Stimulated activated naive CD8-positive, alpha-beta T cell treated with anti-CD3 and anti-CD28 coated beads, Interleukin-15, amount 100 ng/mL, for 72 hours (primary cell): Measurements from ENCODE around the gene SLC39A11.

Experiments
- ATAC-seq: fragments of 150-1000 bp; cut with Tn5 transposase; 2 replicates; pipeline ENCODE4 v1.10.0; 2021; ENCODE audit warnings: mild to moderate bottlenecking, moderate library complexity
- DNase-seq, 2 donors: peaks; one replicate each; pipeline ENCODE4 v3.0.0; 2021 to 2022
- H3K27ac Mint-ChIP-seq, 2 donors: one replicate each; pipeline ENCODE4 v1.8.0; 2022; ENCODE audit warnings: mild to moderate bottlenecking in 2 of 2, mixed read lengths in 2 of 2, moderate library complexity in 2 of 2
- H3K27me3 Mint-ChIP-seq: one replicate; pipeline ENCODE4 v1.8.0; 2022; ENCODE audit warnings: mixed read lengths
- H3K4me1 Mint-ChIP-seq: one replicate; pipeline ENCODE4 v1.8.0; 2022; ENCODE audit warnings: mild to moderate bottlenecking, mixed read lengths
- H3K4me3 Mint-ChIP-seq, 2 donors: one replicate each; pipeline ENCODE4 v1.8.0; 2022; ENCODE audit warnings: mild to moderate bottlenecking in 2 of 2, mixed read lengths in 2 of 2, moderate library complexity in 1 of 2
- H3K9me3 Mint-ChIP-seq, 2 donors: one replicate each; pipeline ENCODE4 v1.8.0; 2022; ENCODE audit warnings: mixed read lengths in 2 of 2

Gene SLC39A11

GRCh38 chr17:72876413-72876812 is 216.1 kb downstream of the SLC39A11 start:
- no peak for ATAC-seq
- no peak for DNase-seq
- Mint-ChIP-seq H3K27me3 (no peaks in the 10 kb centered on the region), H3K9me3 (peaks cover 41 to 68% of the 10 kb centered on the region in 2 donors), H3K4me3 (no peak overlapping the region), H3K4me1 (no peaks in the 10 kb centered on the region), H3K27ac (no peak overlapping the region)

GRCh38 chr17:72875361-72875760 is 217.1 kb downstream of the SLC39A11 start:
- Mint-ChIP-seq H3K4me1 (no peaks in the 10 kb centered on the region), H3K4me3 (no peak overlapping the region), H3K27ac (no peak overlapping the region), H3K9me3 (peaks cover 39 to 65% of the 10 kb centered on the region in 2 donors), H3K27me3 (no peaks in the 10 kb centered on the region)
- DNase-seq: no peak
- no peak for ATAC-seq

GRCh38 chr17:72872396-72872795 is 220.1 kb downstream of the SLC39A11 start:
- peaks cover 19 to 40% of the 10 kb centered on the region in 2 donors for H3K9me3 Mint-ChIP-seq
- no peak for ATAC-seq

DNA sequence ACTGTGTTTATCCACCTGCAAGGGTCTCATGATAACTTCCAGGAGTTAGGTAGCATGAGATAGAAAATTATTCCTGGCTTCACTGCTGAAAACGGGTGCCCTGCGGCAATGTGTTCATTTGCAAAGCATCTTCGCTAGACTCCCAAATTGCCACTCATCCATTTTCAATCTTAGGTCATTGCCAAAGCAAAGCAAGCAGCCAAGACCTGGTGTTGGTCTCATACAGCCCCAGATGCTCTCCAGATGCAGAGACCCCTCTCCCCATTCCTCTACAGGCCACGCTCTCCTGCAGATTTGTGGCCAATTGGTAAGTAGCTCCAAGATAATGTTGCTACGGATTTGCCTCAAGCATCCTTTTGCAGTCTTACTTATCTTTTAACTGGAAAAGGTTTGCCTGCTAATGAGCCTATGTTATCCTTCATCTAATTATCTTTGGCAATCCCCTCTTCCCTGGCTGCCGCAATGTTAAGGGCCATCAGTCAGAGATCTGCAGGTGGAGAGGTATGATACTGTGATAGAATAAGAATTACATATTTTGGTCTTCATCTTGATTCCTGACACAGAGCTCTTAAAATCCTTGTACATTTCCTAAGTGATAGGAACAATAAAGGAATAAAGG is 222.0 kb downstream of the SLC39A11 start:
- peaks cover 24% of the 10 kb centered on the region for H3K4me1 Mint-ChIP-seq
- no peaks in the 10 kb centered on the region for H3K27me3 Mint-ChIP-seq
- H3K9me3 Mint-ChIP-seq: peaks cover 13 to 27% of the 10 kb centered on the region in 2 donors
- no peak for DNase-seq
- H3K4me3 Mint-ChIP-seq: no peak overlapping the region
- no peak overlapping the region for H3K27ac Mint-ChIP-seq
- no peak for ATAC-seq

More at GRCh38 chr17:72872396-72872795, 220.1 kb downstream of the SLC39A11 start:
- H3K4me1 Mint-ChIP-seq: peaks cover 8% of the 10 kb centered on the region
- H3K27ac Mint-ChIP-seq: no peak overlapping the region
- no peaks in the 10 kb centered on the region for H3K27me3 Mint-ChIP-seq
- no peak for DNase-seq
- no peak overlapping the region for H3K4me3 Mint-ChIP-seq

DNA sequence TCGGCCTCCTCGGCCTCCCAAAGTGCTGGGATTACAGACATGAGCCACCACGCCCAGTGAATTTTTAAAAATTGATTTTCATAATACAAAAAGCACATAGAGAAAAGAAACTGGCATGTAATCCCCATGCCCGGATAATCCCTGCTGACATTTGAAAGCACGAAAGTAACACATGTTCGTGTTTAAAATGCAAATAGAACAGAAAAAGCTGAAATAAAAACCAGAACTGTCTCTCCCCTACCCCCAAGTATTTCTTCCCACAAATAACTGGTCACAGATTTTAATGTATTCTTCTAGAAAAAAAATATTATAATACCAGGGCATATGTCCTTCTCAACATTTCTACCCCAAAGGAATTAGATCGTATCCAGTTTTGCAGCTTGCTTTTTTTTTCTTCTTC is 222.9 kb downstream of the SLC39A11 start:
- peaks cover 8 to 19% of the 10 kb centered on the region in 2 donors for H3K9me3 Mint-ChIP-seq
- no peak overlapping the region for H3K4me3 Mint-ChIP-seq
- ATAC-seq (no peak), DNase-seq (no peak)
- H3K27ac Mint-ChIP-seq: no peak overlapping the region
- no peaks in the 10 kb centered on the region for H3K27me3 Mint-ChIP-seq
- H3K4me1 Mint-ChIP-seq: peaks cover 32% of the 10 kb centered on the region

DNA sequence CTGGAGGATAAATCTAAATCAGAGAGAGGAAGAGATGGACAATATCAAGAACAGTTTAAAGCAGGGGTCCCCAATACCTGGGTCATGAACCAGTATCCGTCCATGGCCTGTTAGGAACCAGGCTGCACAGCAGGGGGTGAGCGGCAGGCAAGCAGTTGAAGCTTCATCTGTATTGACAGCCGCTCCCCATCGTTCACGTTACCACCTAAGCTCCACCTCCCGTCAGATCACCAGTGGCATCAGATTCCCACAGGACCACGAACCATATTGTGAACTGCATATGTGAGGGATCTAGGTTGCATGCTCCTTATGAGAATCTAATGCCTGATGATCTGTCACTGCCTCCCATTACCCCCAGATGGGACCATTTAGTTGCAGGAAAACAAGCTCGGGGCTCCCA is 226.5 kb downstream of the SLC39A11 start:
- H3K27me3 Mint-ChIP-seq: no peaks in the 10 kb centered on the region
- H3K9me3 Mint-ChIP-seq: peaks cover 0 to 7% of the 10 kb centered on the region in 2 donors
- peaks cover 53% of the 10 kb centered on the region for H3K4me1 Mint-ChIP-seq
- no peak overlapping the region for H3K27ac Mint-ChIP-seq
- no peak for ATAC-seq
- no peak overlapping the region for H3K4me3 Mint-ChIP-seq
- DNase-seq: no peak

DNA sequence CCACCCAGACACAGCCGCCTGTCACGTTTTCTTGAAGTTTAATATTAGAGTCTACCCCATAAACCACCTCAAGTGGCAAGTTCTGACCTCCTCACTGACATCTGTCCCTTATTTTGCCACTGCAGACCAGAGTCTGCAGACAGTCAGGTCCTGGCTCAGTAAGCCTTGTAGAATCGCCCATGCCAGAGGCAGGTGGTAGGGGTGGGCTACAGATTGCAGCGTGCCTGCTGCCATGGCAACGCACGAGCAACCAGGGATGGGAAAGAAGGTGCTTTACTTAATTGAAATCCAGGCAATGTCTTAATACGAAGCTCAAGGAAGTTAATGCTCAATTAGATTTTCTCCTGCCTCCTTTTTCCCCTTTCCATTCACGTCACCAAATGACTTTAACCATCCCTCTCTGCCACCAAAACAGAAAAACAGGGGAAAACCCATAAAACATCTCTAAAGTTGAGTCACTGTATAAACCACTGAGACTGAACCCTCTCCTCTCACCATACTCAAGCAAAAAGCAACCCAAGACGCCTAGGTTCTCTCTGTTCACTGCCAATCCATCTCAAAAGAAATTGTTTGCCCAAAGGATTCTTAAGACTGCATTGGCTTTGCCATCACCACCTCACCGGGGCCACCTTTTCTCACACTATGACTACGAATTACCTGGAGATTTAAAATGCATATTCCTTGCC is 228.8 kb downstream of the SLC39A11 start:
- Mint-ChIP-seq H3K27me3 (no peaks in the 10 kb centered on the region), H3K9me3 (peaks cover 0 to 7% of the 10 kb centered on the region in 2 donors), H3K27ac (peak overlapping the region in 1 of 2 donors; percentile 94), H3K4me1 (peaks cover 53% of the 10 kb centered on the region), H3K4me3 (peak overlapping the region in 1 of 2 donors; percentile 14)
- ATAC-seq: peak; percentile 96
- DNase-seq: peak in 1 of 2 donors; percentile 12

DNA sequence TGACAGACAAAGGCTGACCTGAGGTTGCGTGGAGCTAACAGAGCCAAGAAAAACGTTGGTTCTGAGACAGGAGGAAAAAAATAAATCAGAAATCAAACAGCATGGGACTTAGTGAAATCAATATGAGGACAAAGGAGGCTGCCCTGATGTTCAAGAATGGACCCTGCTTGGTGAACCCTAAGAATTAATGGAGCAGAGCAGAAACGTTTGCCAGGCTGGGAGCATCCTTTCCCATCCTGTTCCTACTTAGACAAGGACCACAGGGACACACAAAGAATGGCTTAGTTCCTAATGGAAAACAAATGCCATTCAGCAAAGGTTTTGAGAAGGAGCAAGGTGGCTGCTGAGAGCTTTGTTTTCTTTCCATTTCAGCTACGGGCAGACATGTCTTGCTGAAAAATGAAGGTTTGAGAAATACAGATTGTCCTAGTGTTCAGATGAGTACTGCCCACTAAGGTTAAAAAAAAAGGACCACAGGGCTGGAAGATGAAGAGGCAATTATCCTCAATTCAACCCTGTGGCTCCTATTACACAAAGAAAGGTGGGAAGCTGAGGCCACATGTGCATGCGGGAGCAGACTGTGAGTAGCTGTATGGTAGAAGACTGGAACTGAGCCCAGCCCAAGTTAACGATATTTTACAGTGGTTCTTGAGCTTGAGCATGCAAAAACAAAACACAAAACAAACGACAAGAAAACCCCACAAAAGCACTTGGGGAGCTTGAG is 230.1 kb downstream of the SLC39A11 start:
- Mint-ChIP-seq H3K27ac (no peak overlapping the region), H3K27me3 (no peaks in the 10 kb centered on the region), H3K4me1 (peaks cover 46% of the 10 kb centered on the region), H3K9me3 (peaks cover 0 to 7% of the 10 kb centered on the region in 2 donors), H3K4me3 (no peak overlapping the region)
- ATAC-seq (no peak), DNase-seq (no peak)

DNA sequence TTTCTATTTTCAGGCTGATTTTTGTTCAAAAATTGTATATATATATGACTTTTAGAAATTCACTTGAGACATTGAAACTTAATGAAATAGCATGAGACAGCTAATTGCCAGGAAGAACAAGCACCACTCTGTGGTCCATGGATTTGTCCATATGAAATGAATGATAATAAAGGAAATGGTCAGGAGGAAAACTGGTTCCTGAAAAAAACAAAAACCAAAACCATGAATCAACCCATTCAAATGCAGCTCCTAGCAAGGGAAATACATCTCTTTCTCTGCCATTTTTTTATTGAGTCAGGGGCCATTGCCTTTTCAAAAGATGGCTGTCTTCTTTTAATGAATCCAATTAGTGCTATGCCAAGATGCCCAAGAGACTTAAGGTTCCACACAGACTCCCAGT is 230.7 kb downstream of the SLC39A11 start:
- no peak overlapping the region for H3K4me3 Mint-ChIP-seq
- peaks cover 41% of the 10 kb centered on the region for H3K4me1 Mint-ChIP-seq
- no peak overlapping the region for H3K27ac Mint-ChIP-seq
- no peaks in the 10 kb centered on the region for H3K27me3 Mint-ChIP-seq
- DNase-seq (no peak), ATAC-seq (no peak)
- H3K9me3 Mint-ChIP-seq: peaks cover 0 to 4% of the 10 kb centered on the region in 2 donors

- peak; percentile 46 for ATAC-seq
- Mint-ChIP-seq H3K27me3 (no peaks in the 10 kb centered on the region), H3K9me3 (no peaks in the 10 kb centered on the region), H3K27ac (peak overlapping the region in 1 of 2 donors; percentile 76), H3K4me3 (no peak overlapping the region), H3K4me1 (peaks cover 32% of the 10 kb centered on the region)
- no peak for DNase-seq
These were observed 231.7 kb downstream of the SLC39A11 start for GRCh38 chr17:72860778-72861177.

DNA sequence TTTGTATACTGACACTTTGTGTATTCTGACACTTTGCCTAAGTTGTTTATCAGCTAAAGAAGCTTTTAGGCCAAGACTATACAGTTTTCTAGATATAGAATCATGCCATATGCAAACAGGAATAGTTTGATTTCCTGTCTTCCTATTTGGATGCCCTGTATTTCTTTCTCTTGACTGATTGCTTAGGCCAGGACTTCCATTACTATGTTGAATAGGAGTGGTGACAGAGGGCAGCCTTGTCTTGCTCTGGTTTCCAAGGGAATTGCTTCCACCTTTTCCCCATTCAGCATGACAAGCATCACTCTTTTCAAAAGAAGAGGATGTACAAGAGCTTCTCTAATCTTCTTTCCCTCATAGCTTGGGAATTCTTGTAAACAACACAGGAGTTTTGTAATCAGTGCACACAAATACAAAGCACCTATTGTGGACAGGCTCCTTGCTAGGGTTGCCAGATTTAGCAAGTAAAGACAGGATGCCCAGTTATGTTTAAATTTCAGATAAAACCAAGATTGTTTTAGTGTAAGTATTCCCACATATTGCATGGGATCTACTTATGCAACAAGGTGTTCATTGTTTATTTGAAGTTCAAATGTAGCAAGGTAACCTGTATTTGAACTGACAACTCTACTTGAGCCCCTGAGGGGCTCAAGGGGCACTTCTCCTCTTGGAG is 233.5 kb downstream of the SLC39A11 start:
- Mint-ChIP-seq H3K27me3 (no peaks in the 10 kb centered on the region), H3K27ac (no peak overlapping the region), H3K4me3 (no peak overlapping the region), H3K4me1 (peaks cover 14% of the 10 kb centered on the region), H3K9me3 (no peaks in the 10 kb centered on the region)
- DNase-seq (no peak), ATAC-seq (no peak)

DNA sequence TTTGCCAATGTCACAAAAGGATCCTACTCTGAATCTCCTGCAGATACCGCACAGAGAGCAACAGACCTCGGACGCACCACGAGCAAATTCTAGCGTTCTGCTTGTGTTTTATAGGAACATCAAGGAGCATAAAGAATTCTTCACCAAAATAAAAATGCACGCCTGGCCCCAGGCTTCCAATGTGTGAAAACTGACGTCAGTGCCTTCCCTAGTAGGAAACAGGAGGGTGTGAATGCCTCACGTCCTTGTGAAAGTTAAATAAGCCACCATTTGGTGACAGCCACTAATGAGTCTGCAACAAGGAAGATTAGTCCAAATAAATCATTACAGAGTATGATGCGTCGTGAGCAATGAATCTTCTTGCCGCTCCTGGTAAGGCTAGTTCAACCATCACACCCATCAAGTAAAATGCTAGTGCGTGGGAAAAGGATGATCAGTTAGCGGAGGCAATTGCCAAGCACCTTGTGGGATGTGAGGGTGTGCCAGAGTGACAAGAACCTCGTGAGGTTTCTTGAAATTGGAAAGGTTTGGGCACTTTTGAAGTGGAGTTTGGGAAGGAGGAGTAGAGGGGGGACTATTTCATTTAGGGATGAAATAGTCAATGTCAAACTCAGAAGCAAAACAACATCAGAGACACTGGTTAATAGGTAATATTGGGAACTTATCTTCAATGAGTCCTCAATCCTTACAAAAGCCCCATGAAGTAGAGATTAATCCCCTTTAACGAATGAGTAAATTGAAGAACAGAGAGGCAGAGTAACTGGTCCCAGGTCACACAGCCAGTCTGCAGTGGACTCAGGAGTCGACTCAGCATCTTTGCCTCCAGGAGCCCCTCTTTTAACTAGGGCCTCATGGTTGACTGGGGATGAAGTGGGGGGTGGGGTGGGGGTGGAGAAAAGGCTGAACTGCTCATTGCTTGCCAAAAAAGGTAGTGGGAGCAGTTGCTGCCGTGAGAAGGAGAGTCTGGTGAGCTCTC is 238.8 kb downstream of the SLC39A11 start:
- ATAC-seq: no peak
- Mint-ChIP-seq H3K4me1 (no peaks in the 10 kb centered on the region), H3K27me3 (no peaks in the 10 kb centered on the region), H3K9me3 (no peaks in the 10 kb centered on the region), H3K4me3 (no peak overlapping the region), H3K27ac (peak overlapping the region in 1 of 2 donors; percentile 79)
- DNase-seq: no peak

GRCh38 chr17:72852277-72852938 is 240.1 kb downstream of the SLC39A11 start:
- Mint-ChIP-seq H3K27me3 (no peaks in the 10 kb centered on the region), H3K27ac (no peak overlapping the region)

DNA sequence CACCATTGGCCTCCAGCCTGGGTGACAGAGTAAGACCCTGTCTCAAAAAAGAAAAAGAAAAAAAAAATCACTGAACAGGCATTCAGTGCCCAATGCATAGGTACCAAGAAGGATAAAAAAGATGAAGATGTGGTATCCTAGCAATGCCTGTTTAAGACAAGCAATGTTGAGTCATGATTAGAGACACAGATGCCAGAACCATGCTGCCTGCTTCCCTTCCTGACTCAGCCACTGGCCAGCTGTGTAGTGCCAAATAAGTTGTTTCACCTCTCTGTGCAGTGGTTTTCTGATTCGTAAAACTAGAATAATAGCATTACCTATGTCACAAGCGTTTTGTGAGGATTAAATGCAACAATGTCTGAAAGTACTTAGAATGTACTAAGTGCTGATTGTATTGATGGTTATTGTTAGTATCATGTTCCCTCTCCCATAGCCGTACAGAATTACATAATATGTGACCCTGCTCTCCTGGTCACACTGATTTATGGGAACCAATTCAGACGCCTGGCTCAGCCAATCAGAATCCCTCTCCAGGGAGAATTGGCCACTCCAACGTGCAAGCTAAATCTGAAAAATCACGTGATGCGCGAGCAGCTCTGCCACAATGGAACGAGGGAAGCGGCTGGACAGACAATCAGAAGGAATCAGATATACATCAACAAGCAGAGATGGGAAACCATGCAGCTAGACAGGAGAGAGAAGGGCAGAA is 241.9 kb downstream of the SLC39A11 start:
- Mint-ChIP-seq H3K4me1 (no peaks in the 10 kb centered on the region), H3K27ac (no peak overlapping the region), H3K27me3 (no peaks in the 10 kb centered on the region), H3K9me3 (peaks cover 0 to under 1% of the 10 kb centered on the region in 2 donors), H3K4me3 (no peak overlapping the region)
- ATAC-seq (no peak), DNase-seq (no peak)

More at GRCh38 chr17:72852277-72852938, 240.1 kb downstream of the SLC39A11 start:
- ATAC-seq (no peak), DNase-seq (no peak)
- Mint-ChIP-seq H3K4me1 (no peaks in the 10 kb centered on the region), H3K9me3 (no peaks in the 10 kb centered on the region), H3K4me3 (no peak overlapping the region)
